GM12878 (cell line): ENCODE measurements around the gene RASSF4. TPM values are rescaled to one million over a fixed set of nuclear protein-coding genes. Genes with fewer than 3 reads are reported as not detected.

Source experiments
- ATAC-seq: fragments of 200-7000 bp; cut with Tn5 transposase; 3 replicates; pipeline ENCODE4 v1.9.1; 2020; ENCODE audit warnings: mild to moderate bottlenecking, moderate library complexity
- BruUV-seq: library from RNA; stranded (reverse); fragments of 400-500 nt; replicated peaks from 2 replicates; lab custom pipeline; 2021; lab: Mats Ljungman, UMichigan
- CTCF ChIA-PET: fragments of 300-600 bp; sonication (Branson Sonifier 250); formaldehyde crosslinking; extraction: SDS; loops from one replicate; lab custom pipeline; 2021; ENCODE audit warnings: inconsistent platforms; lab: Yijun Ruan, JAX
- POLR2A ChIA-PET: fragments of 350-600 bp; formaldehyde crosslinking; extraction: SDS; loops from one replicate; lab custom pipeline; 2021; ENCODE audit warnings: inconsistent platforms; lab: Charles Lee
- RAD21 ChIA-PET: fragments of 300-600 bp; sonication (Branson Sonifier 250); formaldehyde crosslinking; loops from one replicate; lab custom pipeline; 2023; ENCODE audit warnings: antibody characterized with exemption; ENCODE audit not compliant: unreplicated experiment; lab: Charles Lee
- SMC1A ChIA-PET: fragments of 300-600 bp; sonication (Branson Sonifier 250); formaldehyde crosslinking; loops from one replicate; lab custom pipeline; 2023; ENCODE audit not compliant: unreplicated experiment, uncharacterized antibody; lab: Charles Lee
- DNase-seq: peaks from one replicate; pipeline ENCODE4 v3.0.0-alpha.2; 2011; ENCODE audit warnings: low read depth, low spot score
- FAIRE-seq: peaks from 3 replicates; lab custom pipeline; 2011; peaks lifted over from hg19 to GRCh38; lab: Jason Lieb, UNC
- H2AFZ ChIP-seq: 2 replicates; pipeline ENCODE4 v1.6.0; 2011; ENCODE audit warnings: low read depth, low read length, control low read depth; ENCODE audit not compliant: control insufficient read depth
- H3K27ac ChIP-seq: 2 replicates; pipeline ENCODE4 v1.5.1; 2011; ENCODE audit warnings: control low read depth; ENCODE audit not compliant: control insufficient read depth, insufficient read depth
- H3K27me3 ChIP-seq, 2 experiments: replicated peaks in 1 of 2; 2 replicates each; pipeline versions ENCODE4 v1.6.0 to v1.6.1; 2011; ENCODE audit warnings: low read length in 1 of 2; ENCODE audit not compliant: control insufficient read depth in 2 of 2, insufficient read depth in 2 of 2
- H3K36me3 ChIP-seq, 2 experiments: 2 replicates each; pipeline ENCODE4 v1.5.1; 2011; ENCODE audit warnings: low read length in 1 of 2; ENCODE audit not compliant: control insufficient read depth in 2 of 2, insufficient read depth in 2 of 2
- H3K4me1 ChIP-seq: 2 replicates; pipeline ENCODE4 v1.6.1; 2011; ENCODE audit warnings: mild to moderate bottlenecking, low read length, moderate library complexity, mixed read lengths; ENCODE audit not compliant: control insufficient read depth, insufficient read depth
- H3K4me2 ChIP-seq: 2 replicates; pipeline ENCODE4 v1.6.0; 2011; ENCODE audit warnings: control low read depth; ENCODE audit not compliant: control insufficient read depth, insufficient read depth
- H3K4me3 ChIP-seq: fragments of 200-600 bp; sonication (generic); 2 replicates; pipeline ENCODE4 v1.5.1; 2016
- H3K79me2 ChIP-seq: 2 replicates; pipeline ENCODE4 v1.6.0; 2011; ENCODE audit warnings: low read length; ENCODE audit not compliant: control insufficient read depth, insufficient read depth
- H3K9ac ChIP-seq: 2 replicates; pipeline ENCODE4 v1.8.0; 2011; ENCODE audit warnings: low read length, control low read depth, mixed read lengths; ENCODE audit not compliant: control insufficient read depth, insufficient read depth
- H3K9me3 ChIP-seq: replicated peaks from 3 replicates; pipeline ENCODE4 v1.5.1; 2011; ENCODE audit warnings: mild to moderate bottlenecking, low read length; ENCODE audit not compliant: control insufficient read depth, insufficient read depth
- H4K20me1 ChIP-seq: 2 replicates; pipeline ENCODE4 v1.6.0; 2011; ENCODE audit not compliant: control insufficient read depth, insufficient read depth
- BMI1 ChIP-seq: fragments of 450-650 bp; IDR thresholded peaks from 2 replicates; pipeline ENCODE4 v1.6.1; 2016; ENCODE audit warnings: mild to moderate bottlenecking, moderate library complexity, borderline replicate concordance
- CHD2 ChIP-seq: IDR thresholded peaks from 2 replicates; pipeline ENCODE4 v1.6.1; 2011; ENCODE audit warnings: low read depth, low read length, improper control_type of control experiment, borderline replicate concordance
- CREB1 ChIP-seq: IDR thresholded peaks from 2 replicates; pipeline ENCODE4 v1.6.1; 2012; ENCODE audit warnings: low read depth, mild to moderate bottlenecking, inconsistent platforms
- CREM ChIP-seq: IDR thresholded peaks from 2 replicates; pipeline ENCODE4 v1.6.1; 2014; ENCODE audit warnings: antibody characterized with exemption, low read depth
- EED ChIP-seq: sonication (generic); IDR thresholded peaks from 2 replicates; pipeline ENCODE4 v1.6.1; 2016; ENCODE audit warnings: antibody characterized with exemption, low read depth
- IRF5 ChIP-seq: fragments of 450-650 bp; IDR thresholded peaks from 2 replicates; pipeline ENCODE4 v1.6.1; 2017; ENCODE audit warnings: borderline replicate concordance
- NFIC ChIP-seq: IDR thresholded peaks from 2 replicates; pipeline ENCODE4 v1.6.1; 2012; ENCODE audit warnings: low read depth, mild to moderate bottlenecking, inconsistent platforms, low read length, moderate library complexity
- SMAD1 ChIP-seq: fragments of 450-650 bp; IDR thresholded peaks from 2 replicates; pipeline ENCODE4 v1.6.1; 2018; ENCODE audit warnings: mild to moderate bottlenecking, low read depth; ENCODE audit not compliant: partially characterized antibody
- TCF12 ChIP-seq: IDR thresholded peaks from 2 replicates; pipeline ENCODE4 v1.6.1; 2011; ENCODE audit warnings: low read depth, mild to moderate bottlenecking, low read length
- TCF3 ChIP-seq: IDR thresholded peaks from 2 replicates; pipeline ENCODE4 v1.6.1; 2012; ENCODE audit warnings: low read depth, mild to moderate bottlenecking, low read length, borderline replicate concordance; ENCODE audit not compliant: insufficient read depth
- TCF7 ChIP-seq: IDR thresholded peaks from 2 replicates; pipeline ENCODE4 v1.6.1; 2014; ENCODE audit warnings: antibody characterized with exemption, borderline replicate concordance
- ZNF592 ChIP-seq: fragments of 450-650 bp; IDR thresholded peaks from 2 replicates; pipeline ENCODE4 v1.6.1; 2017; ENCODE audit warnings: mild to moderate bottlenecking, moderate library complexity
- WGBS: methylation state at CpG from one replicate; pipeline ENCODE4 v1.1.6; 2016; ENCODE audit warnings: low lambda C conversion rate; ENCODE audit not compliant: insufficient replicate concordance, insufficient coverage; ENCODE audit errors: missing lambda C conversion rate; 5-methylcytosine and 5-hydroxymethylcytosine counted together
- in situ Hi-C: fragments of 300-500 bp; cut with MboI; formaldehyde crosslinking; loops from 9 replicates; pipeline ENCODE4 v1.14.3; 2018; ENCODE audit warnings: mixed read lengths
- intact Hi-C: fragments of 100-400 bp; cut with micrococcal nuclease; formaldehyde crosslinking; loops from one replicate; pipeline ENCODE4 v1.14.2; 2022; ENCODE audit not compliant: unreplicated experiment
- polyA plus RNA-seq, 11 experiments: library from polyadenylated mRNA; depleted of rRNA in 4 of 11; unstranded in 6 of 11; stranded (reverse) in 5 of 11; fragments of >200 nt; fragmentation: Nextera tagmentation in 4 of 11; fragmentation: Illumina TruSeq in 1 of 11; extraction: Ambion mirVana in 4 of 11; extraction: Trizol in 1 of 11; gene quantifications; 1 replicate in 1 of 11; 2 replicates in 10 of 11; pipeline versions ENCODE4 v1.2.1 to v1.2.3, GENCODE V29; 2011 to 2016; ENCODE audit warnings: inconsistent platforms in 2 of 11, missing spikeins in 2 of 11, low read depth in 1 of 11
- total RNA-seq, 4 experiments: library from RNA; depleted of rRNA in 3 of 4; stranded (reverse); fragments of >200 nt in 3 of 4; fragmentation: Illumina TruSeq in 1 of 4; extraction: Trizol in 1 of 4; gene quantifications; 2 replicates each; pipeline versions ENCODE4 v1.2.1 to v1.2.3, GENCODE V29; 2013 to 2021

RASSF4 gene
- total and polyA plus RNA-seq, 10 of the 15 experiments (the other 5 are each of a cell fraction or from before 2014, with no cell fraction given) = 3.7 to 71.1 (median 16.8) TPM

- Histone ChIP-seq H3K27me3 (peaks cover 0 to 3% of the 10 kb centered on the region in 2 experiments; a peak in 1 of 4 replicates), H4K20me1 (no peaks in the 10 kb centered on the region), H3K4me1 (peaks cover 5% of the 10 kb centered on the region; the same call in 1 of the 2 replicates), H3K27ac (no peak overlapping the region), H3K4me2 (no peak overlapping the region), H3K4me3 (no peak overlapping the region), H3K79me2 (no peaks in the 10 kb centered on the region), H3K9ac (no peak overlapping the region), H2AFZ (no peak overlapping the region), H3K9me3 (no peaks in the 10 kb centered on the region), H3K36me3 (no peaks in the 10 kb centered on the region)
- DNase-seq = no peak
- ChIA-PET CTCF (interaction anchor here (2.8 kb wide), 1 partner anchor 23 kb away, joined by 8 read pairs; no protein-coding TSS in a partner anchor), RAD21 (interaction anchor here (1.4 to 2.7 kb wide), 2 partner anchors 10 to 14 kb away, joined by 3 to 9 read pairs; no protein-coding TSS in a partner anchor), POLR2A (no interaction called here), SMC1A (interaction anchor here (1.1 to 1.5 kb wide), 2 partner anchors 15 to 23 kb away, joined by 5 read pairs; no protein-coding TSS in a partner anchor)
- ATAC-seq = no peak
- 50% methylated on average over 1 of the region's 1 CpG for WGBS
- BruUV-seq = no TSS peak
- intact Hi-C loops = no loop called here
- FAIRE-seq = no peak
- in situ Hi-C loops = no loop called here
- TF ChIP-seq CHD2 = no peak
- TF ChIP-seq CREB1 = no peak
Measured at GRCh38 chr10:44909910-44910309, 49.7 kb upstream of the RASSF4 start.

- ChIA-PET POLR2A (no interaction called here), CTCF (interaction anchor here (1.0 to 2.8 kb wide), 2 partner anchors 14 to 22 kb away, joined by 4 to 8 read pairs; no protein-coding TSS in a partner anchor), SMC1A (interaction anchor here (1.1 to 1.5 kb wide), 2 partner anchors 15 to 22 kb away, joined by 5 read pairs; no protein-coding TSS in a partner anchor), RAD21 (interaction anchor here (1.4 to 2.7 kb wide), 2 partner anchors 11 to 14 kb away, joined by 3 to 9 read pairs; no protein-coding TSS in a partner anchor)
- FAIRE-seq = no peak
- Histone ChIP-seq H3K9me3 (no peaks in the 10 kb centered on the region), H4K20me1 (no peaks in the 10 kb centered on the region), H3K4me3 (no peak overlapping the region), H3K4me1 (peaks cover 5% of the 10 kb centered on the region; the same call in 1 of the 2 replicates), H3K9ac (no peak overlapping the region), H3K36me3 (no peaks in the 10 kb centered on the region), H3K27me3 (peaks cover 0 to 3% of the 10 kb centered on the region in 2 experiments; a peak in 1 of 4 replicates), H3K79me2 (no peaks in the 10 kb centered on the region), H2AFZ (no peak overlapping the region), H3K4me2 (no peak overlapping the region), H3K27ac (no peak overlapping the region)
- no TSS peak for BruUV-seq
- in situ Hi-C loops = no loop called here
- ATAC-seq = no peak
- WGBS = 3% methylated on average over 7 of the region's 7 CpGs
- intact Hi-C loops = no loop called here
- DNase-seq = no peak
- TF ChIP-seq ZNF592 = no peak
- no peak for TF ChIP-seq TCF12
- TF ChIP-seq EED = no peak
- no peak for TF ChIP-seq NFIC
- TF ChIP-seq SMAD1 = no peak
- TF ChIP-seq TCF7 = no peak
- TF ChIP-seq CREM = no peak
- no peak for TF ChIP-seq TCF3
- no peak for TF ChIP-seq IRF5
- no peak for TF ChIP-seq BMI1
Measured at GRCh38 chr10:44910602-44911001, 49.0 kb upstream of the RASSF4 start.
